Neural cell (in vitro differentiated cells): ENCODE measurements around the gene MLLT10. TPM values are rescaled to one million over a fixed set of nuclear protein-coding genes. Genes with fewer than 3 reads are reported as not detected.

Experiments
- H2AFZ ChIP-seq: fragments of 200-600, 300-800 bp; sonication (generic), shearing (Covaris generic); 2 replicates; pipeline ENCODE4 v1.6.0; 2014; ENCODE audit warnings: low read depth, mild to moderate bottlenecking, antibody characterized with exemption, low read length, moderate library complexity
- H3F3A ChIP-seq: fragments of 200-600 bp; shearing (Covaris generic); 2 replicates; pipeline ENCODE4 v1.6.1; 2016; ENCODE audit warnings: mild to moderate bottlenecking, moderate library complexity, mixed read lengths, antibody characterized with exemption, low read length; ENCODE audit not compliant: insufficient read depth, poor library complexity, severe bottlenecking
- H3K27ac ChIP-seq: fragments of 200-600, 300-800 bp; sonication (generic), shearing (Covaris generic); 2 replicates; pipeline ENCODE4 v1.5.1; 2014; ENCODE audit warnings: mild to moderate bottlenecking, low read length, moderate library complexity
- H3K27me3 ChIP-seq: fragments of 300-800, 200-600 bp; sonication (generic), shearing (Covaris generic); 2 replicates; pipeline ENCODE4 v1.6.0; 2014; ENCODE audit warnings: mild to moderate bottlenecking, low read depth, low read length, moderate library complexity; ENCODE audit not compliant: insufficient read depth
- H3K36me3 ChIP-seq: fragments of 300-800, 200-600 bp; sonication (generic), shearing (Covaris generic); 2 replicates; pipeline ENCODE4 v1.5.1; 2014; ENCODE audit warnings: mild to moderate bottlenecking, antibody characterized with exemption, low read length, moderate library complexity; ENCODE audit not compliant: insufficient read depth
- H3K4me2 ChIP-seq: fragments of 300-800, 200-600 bp; sonication (generic), shearing (Covaris generic); 2 replicates; pipeline ENCODE4 v1.6.0; 2014; ENCODE audit warnings: mild to moderate bottlenecking, low read length
- H3K4me3 ChIP-seq: fragments of 300-800, 200-600 bp; sonication (generic), shearing (Covaris generic); 2 replicates; pipeline ENCODE4 v1.5.1; 2014; ENCODE audit warnings: mild to moderate bottlenecking, low read length, moderate library complexity
- H3K79me2 ChIP-seq: fragments of 200-600 bp; shearing (Covaris generic); replicated peaks from 2 replicates; pipeline ENCODE4 v1.6.0; 2014; ENCODE audit warnings: mild to moderate bottlenecking, low read length, moderate library complexity; ENCODE audit not compliant: insufficient read depth
- H3K9ac ChIP-seq: fragments of 300-800, 200-600 bp; sonication (generic), shearing (Covaris generic); 2 replicates; pipeline ENCODE4 v1.6.1; 2016; ENCODE audit warnings: mild to moderate bottlenecking, low read length, mixed read lengths
- H3K9me2 ChIP-seq: fragments of 200-600 bp; shearing (Covaris generic); 2 replicates; pipeline ENCODE4 v1.6.1; 2016; ENCODE audit warnings: mild to moderate bottlenecking, low read length, mixed read lengths; ENCODE audit not compliant: insufficient read depth
- H3K9me3 ChIP-seq: fragments of 200-600, 300-800 bp; sonication (generic), shearing (Covaris generic); 2 replicates; pipeline ENCODE4 v1.6.1; 2016; ENCODE audit warnings: mild to moderate bottlenecking, mixed run types, low read length, moderate library complexity, mixed read lengths
- H4K20me1 ChIP-seq: fragments of 200-600 bp; shearing (Covaris generic); 2 replicates; pipeline ENCODE4 v1.6.1; 2016; ENCODE audit warnings: mild to moderate bottlenecking, mixed run types; ENCODE audit not compliant: insufficient read depth
- CTCF ChIP-seq: fragments of 450-650 bp; IDR thresholded peaks from 2 replicates; pipeline ENCODE4 v1.5.1; 2014; ENCODE audit warnings: antibody characterized with exemption, mild to moderate bottlenecking, moderate library complexity; ENCODE audit not compliant: poor library complexity, severe bottlenecking
- EP300 ChIP-seq: fragments of 450-650 bp; conservative IDR thresholded peaks from 2 replicates; pipeline ENCODE4 v1.6.1; 2014; ENCODE audit warnings: antibody characterized with exemption, mild to moderate bottlenecking, moderate library complexity; ENCODE audit not compliant: poor library complexity, severe bottlenecking
- EZH2 ChIP-seq: fragments of 200-600, 300-800 bp; shearing (Covaris generic), sonication (generic); IDR thresholded peaks from 2 replicates; pipeline ENCODE4 v1.6.1; 2014; ENCODE audit warnings: antibody characterized with exemption, low read length, borderline replicate concordance, mild to moderate bottlenecking; ENCODE audit not compliant: insufficient read depth, poor library complexity, severe bottlenecking
- MXI1 ChIP-seq: fragments of 450-650 bp; conservative IDR thresholded peaks from 2 replicates; pipeline ENCODE4 v1.6.1; 2014; ENCODE audit warnings: antibody characterized with exemption, mild to moderate bottlenecking; ENCODE audit not compliant: poor library complexity, severe bottlenecking
- POLR2AphosphoS5 ChIP-seq: IDR thresholded peaks from 2 replicates; pipeline ENCODE4 v1.6.1; 2012
- RAD21 ChIP-seq: fragments of 450-650 bp; conservative IDR thresholded peaks from 2 replicates; pipeline ENCODE4 v1.6.1; 2014; ENCODE audit warnings: antibody characterized with exemption, mild to moderate bottlenecking, moderate library complexity
- REST ChIP-seq: IDR thresholded peaks from 2 replicates; pipeline ENCODE4 v1.6.1; 2012; ENCODE audit warnings: borderline replicate concordance
- SMC3 ChIP-seq: fragments of 450-650 bp; conservative IDR thresholded peaks from 2 replicates; pipeline ENCODE4 v1.6.1; 2014; ENCODE audit warnings: antibody characterized with exemption, mild to moderate bottlenecking, moderate library complexity; ENCODE audit not compliant: poor library complexity
- TAF1 ChIP-seq: IDR thresholded peaks from 2 replicates; pipeline ENCODE4 v1.6.1; 2012; ENCODE audit warnings: low read depth
- polyA plus RNA-seq: library from polyadenylated mRNA; depleted of rRNA; stranded (reverse); fragments of >200 nt; gene quantifications from 2 replicates; pipeline ENCODE4 v1.2.3, GENCODE V29; 2014

MLLT10 gene
- polyA plus RNA-seq, 1 donor from 2014 or later = 31.0 TPM

- H3K79me2 ChIP-seq = peaks cover 5% of the 10 kb centered on the region
- no peaks in the 10 kb centered on the region for H3K27me3 ChIP-seq
- H3K9ac ChIP-seq = no peak overlapping the region
- no peak overlapping the region for H2AFZ ChIP-seq
- no peak overlapping the region for H3K4me2 ChIP-seq
- H3K4me3 ChIP-seq = no peak overlapping the region
- H4K20me1 ChIP-seq = no peaks in the 10 kb centered on the region
- no peak for TF ChIP-seq MXI1
- no peak for TF ChIP-seq RAD21
- no peak for TF ChIP-seq EZH2
- no peak for TF ChIP-seq SMC3
- TF ChIP-seq REST = no peak
- TF ChIP-seq TAF1 = no peak
- TF ChIP-seq CTCF = no peak
- TF ChIP-seq EP300 = no peak
- no peak for TF ChIP-seq POLR2AphosphoS5
- H3F3A ChIP-seq = no peaks in the 10 kb centered on the region
- H3K36me3 ChIP-seq = no peaks in the 10 kb centered on the region
- H3K9me3 ChIP-seq = no peaks in the 10 kb centered on the region
- H3K27ac ChIP-seq = no peak overlapping the region
- no peaks in the 10 kb centered on the region for H3K9me2 ChIP-seq
Observed at GRCh38 chr10:21692916-21693315, 158.9 kb downstream of the MLLT10 start.

- no peaks in the 10 kb centered on the region for H3K27me3 ChIP-seq
- no peak overlapping the region for H3K27ac ChIP-seq
- H3K79me2 ChIP-seq = peaks cover 10% of the 10 kb centered on the region
- TF ChIP-seq EP300 = no peak
- no peak for TF ChIP-seq POLR2AphosphoS5
- TF ChIP-seq CTCF = no peak
- no peak for TF ChIP-seq REST
- TF ChIP-seq EZH2 = no peak
- no peak for TF ChIP-seq SMC3
- TF ChIP-seq RAD21 = no peak
- TF ChIP-seq MXI1 = no peak
- no peak for TF ChIP-seq TAF1
- H3K4me3 ChIP-seq = no peak overlapping the region
- no peaks in the 10 kb centered on the region for H3K9me2 ChIP-seq
- no peaks in the 10 kb centered on the region for H4K20me1 ChIP-seq
- no peak overlapping the region for H2AFZ ChIP-seq
- H3F3A ChIP-seq = no peaks in the 10 kb centered on the region
- no peak overlapping the region for H3K9ac ChIP-seq
- H3K9me3 ChIP-seq = no peaks in the 10 kb centered on the region
- H3K4me2 ChIP-seq = no peak overlapping the region
- no peaks in the 10 kb centered on the region for H3K36me3 ChIP-seq
Observed at GRCh38 chr10:21693418-21693817, 159.4 kb downstream of the MLLT10 start.
